Central memory CD8-positive, alpha-beta T cell (primary cell): ENCODE measurements around the gene NDST1.

Experiments used
- ATAC-seq: fragments of 150-1000 bp; cut with Tn5 transposase; replicated peaks from 2 replicates; pipeline ENCODE4 v1.10.0; 2022; ENCODE audit warnings: mild to moderate bottlenecking, moderate FRiP score, moderate number of reproducible peaks; ENCODE audit not compliant: poor library complexity, severe bottlenecking; ENCODE audit errors: extremely low read depth
- DNase-seq, 2 donors: peaks; one replicate each; pipeline ENCODE4 v3.0.0; 2021; ENCODE audit warnings: low spot score in 2 of 2
- H3K27ac Mint-ChIP-seq: one replicate; pipeline ENCODE4 v1.8.0; 2022; ENCODE audit warnings: low read depth, mild to moderate bottlenecking, moderate library complexity, mixed read lengths
- H3K27me3 Mint-ChIP-seq: one replicate; pipeline ENCODE4 v1.8.0; 2022; ENCODE audit warnings: mixed read lengths
- H3K36me3 Mint-ChIP-seq: one replicate; pipeline ENCODE4 v1.8.0; 2022; ENCODE audit warnings: mild to moderate bottlenecking, moderate library complexity, mixed read lengths; ENCODE audit not compliant: insufficient read depth
- H3K4me1 Mint-ChIP-seq: one replicate; pipeline ENCODE4 v1.8.0; 2022; ENCODE audit warnings: mixed read lengths
- H3K4me3 Mint-ChIP-seq: one replicate; pipeline ENCODE4 v1.8.0; 2022; ENCODE audit warnings: mild to moderate bottlenecking, moderate library complexity, mixed read lengths
- H3K9me3 Mint-ChIP-seq: one replicate; pipeline ENCODE4 v1.8.0; 2022; ENCODE audit warnings: mixed read lengths

Gene NDST1

DNA sequence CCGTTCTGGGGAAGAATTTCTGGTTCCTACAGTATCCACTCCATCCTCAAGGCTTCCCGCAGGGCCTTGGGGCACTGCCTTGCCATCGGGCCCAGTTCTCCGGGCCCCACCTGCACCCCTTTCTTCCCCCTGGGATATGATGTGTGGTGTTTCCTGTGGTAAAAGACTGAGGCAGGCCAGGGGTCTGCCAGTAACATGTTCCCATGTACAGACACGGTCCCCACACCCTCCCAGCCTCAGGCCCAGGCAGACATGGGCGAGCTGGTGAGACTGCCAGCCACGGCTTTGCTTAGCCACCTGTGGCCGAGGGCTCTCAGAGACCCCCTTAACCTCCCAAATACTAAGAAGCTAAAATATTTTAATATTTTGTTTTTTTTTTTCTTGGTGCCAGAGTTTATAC is 46.0 kb downstream of the NDST1 start:
- Mint-ChIP-seq H3K4me1 (no peaks in the 10 kb centered on the region), H3K36me3 (no peaks in the 10 kb centered on the region), H3K27me3 (no peaks in the 10 kb centered on the region), H3K4me3 (no peak overlapping the region), H3K27ac (no peak overlapping the region), H3K9me3 (no peaks in the 10 kb centered on the region)
- DNase-seq (no peak), ATAC-seq (no peak)

- no peak for ATAC-seq
Observed at GRCh38 chr5:150554857-150555256, 46.9 kb downstream of the NDST1 start.

GRCh38 chr5:150556106-150556505 is 48.2 kb downstream of the NDST1 start:
- H3K4me1 Mint-ChIP-seq = no peaks in the 10 kb centered on the region
- no peak overlapping the region for H3K4me3 Mint-ChIP-seq
- peaks cover 1% of the 10 kb centered on the region for H3K36me3 Mint-ChIP-seq
- no peak for ATAC-seq
- DNase-seq = no peak
- no peak overlapping the region for H3K27ac Mint-ChIP-seq
- no peaks in the 10 kb centered on the region for H3K27me3 Mint-ChIP-seq
- H3K9me3 Mint-ChIP-seq = no peaks in the 10 kb centered on the region

More at GRCh38 chr5:150554857-150555256, 46.9 kb downstream of the NDST1 start:
- no peaks in the 10 kb centered on the region for H3K27me3 Mint-ChIP-seq
- no peaks in the 10 kb centered on the region for H3K9me3 Mint-ChIP-seq
- H3K27ac Mint-ChIP-seq = no peak overlapping the region
- no peak for DNase-seq
- H3K4me3 Mint-ChIP-seq = no peak overlapping the region
- no peaks in the 10 kb centered on the region for H3K36me3 Mint-ChIP-seq
- H3K4me1 Mint-ChIP-seq = no peaks in the 10 kb centered on the region

DNA sequence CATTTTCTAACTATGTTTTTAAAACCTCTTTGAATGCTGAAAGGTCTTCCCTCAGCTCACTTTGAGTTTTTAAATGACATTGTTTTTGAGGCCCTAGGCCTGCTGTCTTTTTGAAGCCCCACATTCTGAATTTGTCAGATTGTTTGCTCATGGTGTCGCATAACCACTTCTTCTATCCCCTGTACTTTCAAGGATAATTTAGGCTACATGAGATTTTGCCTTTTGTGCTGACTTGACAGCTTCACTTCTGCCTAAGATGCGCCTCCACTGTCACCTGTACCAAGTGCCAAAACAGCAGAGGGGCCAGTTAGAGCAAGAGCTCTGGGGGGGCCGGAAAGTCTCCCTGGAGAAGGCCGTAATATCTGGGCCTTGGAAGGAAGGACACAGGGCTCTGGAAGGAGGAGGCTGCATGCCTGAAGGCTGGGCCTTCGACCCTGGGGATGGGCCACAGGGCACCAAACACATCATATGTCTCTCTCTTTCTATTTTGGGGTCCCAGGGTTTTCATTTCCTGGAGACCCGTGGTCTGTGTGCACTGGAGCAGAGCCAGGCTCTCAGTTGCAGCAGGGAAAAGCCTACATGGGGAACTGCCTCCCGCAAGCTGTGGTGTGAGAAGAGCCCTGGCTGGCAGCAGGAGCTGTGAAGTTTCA is 49.1 kb downstream of the NDST1 start:
- Mint-ChIP-seq H3K27me3 (no peaks in the 10 kb centered on the region), H3K9me3 (no peaks in the 10 kb centered on the region), H3K4me3 (no peak overlapping the region), H3K4me1 (no peaks in the 10 kb centered on the region), H3K27ac (no peak overlapping the region), H3K36me3 (peaks cover 1% of the 10 kb centered on the region)
- DNase-seq (no peak), ATAC-seq (no peak)

GRCh38 chr5:150557509-150557872 is 49.6 kb downstream of the NDST1 start:
- Mint-ChIP-seq H3K27ac (no peak overlapping the region), H3K4me1 (no peaks in the 10 kb centered on the region), H3K9me3 (no peaks in the 10 kb centered on the region), H3K27me3 (no peaks in the 10 kb centered on the region), H3K36me3 (peaks cover 1% of the 10 kb centered on the region), H3K4me3 (no peak overlapping the region)
- DNase-seq = no peak
- ATAC-seq = no peak

DNA sequence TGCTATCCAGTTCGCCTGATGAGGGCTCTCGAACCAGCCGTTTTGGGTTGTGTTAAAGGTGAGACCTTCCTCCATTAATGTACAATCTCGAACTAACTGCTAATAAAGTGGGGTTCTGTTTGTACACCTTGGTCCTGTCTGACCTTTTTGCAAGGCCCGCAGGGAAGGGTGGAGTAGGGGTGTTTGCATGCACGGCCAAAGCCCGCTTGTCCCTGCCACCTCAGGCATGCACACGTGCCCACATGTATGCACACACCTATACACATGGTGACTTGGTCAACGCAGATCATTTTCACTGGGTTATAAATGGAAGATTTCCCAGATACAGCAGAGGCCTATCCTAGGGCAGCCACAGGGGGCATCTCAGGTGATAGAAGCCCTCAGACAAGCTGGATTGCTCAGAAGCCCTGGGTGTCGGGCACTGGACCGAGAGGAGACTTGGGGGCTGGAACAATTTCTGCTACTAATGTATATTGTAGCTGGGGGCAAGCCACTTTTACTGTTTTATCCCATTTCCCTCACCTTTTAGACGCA is 50.2 kb downstream of the NDST1 start:
- Mint-ChIP-seq H3K27me3 (no peaks in the 10 kb centered on the region), H3K9me3 (no peaks in the 10 kb centered on the region), H3K4me1 (no peaks in the 10 kb centered on the region), H3K4me3 (no peak overlapping the region), H3K27ac (no peak overlapping the region), H3K36me3 (peaks cover 1% of the 10 kb centered on the region)
- DNase-seq (no peak), ATAC-seq (no peak)

- no peak for ATAC-seq
- Mint-ChIP-seq H3K4me1 (no peaks in the 10 kb centered on the region), H3K27ac (no peak overlapping the region), H3K36me3 (peaks cover 2% of the 10 kb centered on the region), H3K27me3 (no peaks in the 10 kb centered on the region), H3K9me3 (no peaks in the 10 kb centered on the region), H3K4me3 (no peak overlapping the region)
- DNase-seq = no peak
Observed at GRCh38 chr5:150559088-150559487, 51.2 kb downstream of the NDST1 start.

- no peaks in the 10 kb centered on the region for H3K4me1 Mint-ChIP-seq
- H3K27ac Mint-ChIP-seq = no peak overlapping the region
- DNase-seq (no peak), ATAC-seq (no peak)
- H3K9me3 Mint-ChIP-seq = no peaks in the 10 kb centered on the region
- no peak overlapping the region for H3K4me3 Mint-ChIP-seq
- H3K27me3 Mint-ChIP-seq = no peaks in the 10 kb centered on the region
- peaks cover 2% of the 10 kb centered on the region for H3K36me3 Mint-ChIP-seq
Observed at GRCh38 chr5:150559701-150560100, 51.8 kb downstream of the NDST1 start.

GRCh38 chr5:150560401-150561191 is 52.7 kb downstream of the NDST1 start:
- Mint-ChIP-seq H3K4me1 (no peaks in the 10 kb centered on the region), H3K9me3 (no peaks in the 10 kb centered on the region), H3K4me3 (no peak overlapping the region), H3K27ac (no peak overlapping the region), H3K36me3 (peaks cover 2% of the 10 kb centered on the region), H3K27me3 (no peaks in the 10 kb centered on the region)
- DNase-seq (peak; percentile 73 to 81), ATAC-seq (peak; percentile 88)

DNA sequence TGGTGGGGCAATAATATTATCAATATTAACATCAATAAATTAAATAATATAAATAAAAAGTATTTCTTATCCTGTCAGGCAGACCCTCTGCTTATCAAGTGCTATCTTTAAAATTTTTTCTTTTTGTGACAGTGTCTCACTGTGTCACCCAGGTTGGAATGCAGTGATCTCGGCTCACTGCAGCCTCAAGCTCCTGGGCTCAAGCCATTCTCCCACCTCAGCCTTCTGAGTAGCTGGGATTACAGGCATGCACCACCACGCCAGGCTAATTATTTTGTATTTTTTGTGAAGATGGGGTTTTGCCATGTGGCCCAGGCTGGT is 53.2 kb downstream of the NDST1 start:
- ATAC-seq = no peak
- Mint-ChIP-seq H3K27me3 (no peaks in the 10 kb centered on the region), H3K36me3 (peaks cover 2% of the 10 kb centered on the region), H3K27ac (no peak overlapping the region), H3K9me3 (no peaks in the 10 kb centered on the region), H3K4me1 (no peaks in the 10 kb centered on the region), H3K4me3 (no peak overlapping the region)
- DNase-seq = no peak

DNA sequence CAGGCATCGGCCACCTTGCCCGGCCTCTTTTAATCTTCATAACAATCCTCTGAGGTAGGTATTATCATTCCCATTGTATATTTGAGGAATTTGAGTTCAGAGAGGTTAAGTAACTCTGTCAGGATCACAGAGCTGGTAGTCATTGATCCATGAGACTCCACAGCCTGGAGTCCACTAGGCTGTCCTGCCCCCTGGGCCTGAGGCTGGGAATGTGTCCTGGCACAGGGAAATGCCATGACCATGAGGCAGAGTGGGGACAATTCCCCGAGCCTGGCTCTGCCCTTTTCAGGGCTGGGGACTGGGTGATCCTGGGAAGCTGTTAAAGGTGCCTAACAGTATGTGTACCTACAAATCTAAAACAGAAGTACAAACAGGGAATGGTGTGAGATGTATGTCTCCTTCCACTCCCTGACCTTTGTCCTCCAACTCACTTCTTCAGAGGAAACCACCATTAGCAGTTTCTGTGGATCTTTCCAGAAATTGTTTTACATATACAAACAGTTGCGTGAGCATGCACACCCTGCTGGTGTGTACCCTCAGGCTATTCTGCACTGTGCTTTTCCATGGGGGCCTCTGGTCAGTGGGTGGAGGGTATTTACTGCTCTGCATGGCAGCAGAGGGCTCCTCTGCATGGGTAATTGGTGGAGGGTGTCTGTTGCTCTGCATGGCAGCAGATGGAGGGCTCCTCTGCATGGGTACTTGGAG is 53.8 kb downstream of the NDST1 start:
- Mint-ChIP-seq H3K36me3 (peaks cover 2% of the 10 kb centered on the region), H3K27ac (no peak overlapping the region), H3K9me3 (no peaks in the 10 kb centered on the region), H3K4me3 (no peak overlapping the region), H3K4me1 (no peaks in the 10 kb centered on the region), H3K27me3 (no peaks in the 10 kb centered on the region)
- no peak for DNase-seq
- no peak for ATAC-seq

DNA sequence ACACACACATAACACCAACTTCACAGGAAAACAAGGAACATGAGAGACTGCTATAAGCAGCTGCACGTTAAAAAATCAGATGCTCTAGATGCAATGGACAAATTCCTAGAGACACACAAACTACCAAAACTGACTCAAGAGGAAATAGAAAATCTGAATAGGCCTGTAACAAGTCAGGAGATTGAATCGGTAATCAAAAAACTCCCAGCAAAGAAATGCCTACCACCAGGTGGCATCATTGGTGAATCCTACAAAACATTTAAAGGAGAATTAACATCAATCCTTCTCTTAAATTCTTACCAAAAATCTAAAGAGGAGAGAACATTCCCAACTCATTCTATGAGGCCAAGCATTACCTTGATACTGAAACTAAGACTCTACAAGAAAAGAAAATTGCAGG is 54.9 kb downstream of the NDST1 start:
- no peak overlapping the region for H3K4me3 Mint-ChIP-seq
- H3K9me3 Mint-ChIP-seq = no peaks in the 10 kb centered on the region
- no peaks in the 10 kb centered on the region for H3K4me1 Mint-ChIP-seq
- no peak for ATAC-seq
- no peaks in the 10 kb centered on the region for H3K27me3 Mint-ChIP-seq
- no peak for DNase-seq
- H3K27ac Mint-ChIP-seq = no peak overlapping the region
- peaks cover 2% of the 10 kb centered on the region for H3K36me3 Mint-ChIP-seq

DNA sequence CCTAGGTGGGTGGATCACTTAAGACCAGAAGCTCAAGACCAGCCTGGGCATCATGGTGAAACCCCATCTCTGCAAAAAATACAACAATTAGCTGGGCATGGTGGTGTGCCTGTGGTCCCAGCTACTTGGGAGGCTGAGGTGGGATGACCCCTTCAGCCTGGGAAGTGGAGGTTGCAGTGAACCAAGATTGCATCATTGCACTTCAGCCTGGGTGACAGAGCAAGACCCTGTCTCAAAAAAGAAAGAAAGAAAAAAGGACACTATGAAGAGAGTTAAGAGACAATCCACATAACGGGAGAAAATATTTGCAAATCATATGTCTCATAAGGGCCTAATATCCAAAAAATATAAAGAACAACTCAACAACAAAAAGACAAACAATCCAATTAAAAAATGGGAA is 57.9 kb downstream of the NDST1 start:
- Mint-ChIP-seq H3K27ac (no peak overlapping the region), H3K27me3 (no peaks in the 10 kb centered on the region), H3K36me3 (peaks cover 2% of the 10 kb centered on the region), H3K9me3 (no peaks in the 10 kb centered on the region), H3K4me3 (no peak overlapping the region), H3K4me1 (no peaks in the 10 kb centered on the region)
- DNase-seq (no peak), ATAC-seq (no peak)
